ENCODE results near the gene ZSCAN1. TPM values are rescaled to one million over a fixed set of nuclear protein-coding genes. Genes with fewer than 3 reads are reported as not detected.

ZSCAN1 gene
- total and polyA plus RNA-seq, 8 donors = 0.20 to 0.92 (median 0.44) TPM; not detected in 5

DNA sequence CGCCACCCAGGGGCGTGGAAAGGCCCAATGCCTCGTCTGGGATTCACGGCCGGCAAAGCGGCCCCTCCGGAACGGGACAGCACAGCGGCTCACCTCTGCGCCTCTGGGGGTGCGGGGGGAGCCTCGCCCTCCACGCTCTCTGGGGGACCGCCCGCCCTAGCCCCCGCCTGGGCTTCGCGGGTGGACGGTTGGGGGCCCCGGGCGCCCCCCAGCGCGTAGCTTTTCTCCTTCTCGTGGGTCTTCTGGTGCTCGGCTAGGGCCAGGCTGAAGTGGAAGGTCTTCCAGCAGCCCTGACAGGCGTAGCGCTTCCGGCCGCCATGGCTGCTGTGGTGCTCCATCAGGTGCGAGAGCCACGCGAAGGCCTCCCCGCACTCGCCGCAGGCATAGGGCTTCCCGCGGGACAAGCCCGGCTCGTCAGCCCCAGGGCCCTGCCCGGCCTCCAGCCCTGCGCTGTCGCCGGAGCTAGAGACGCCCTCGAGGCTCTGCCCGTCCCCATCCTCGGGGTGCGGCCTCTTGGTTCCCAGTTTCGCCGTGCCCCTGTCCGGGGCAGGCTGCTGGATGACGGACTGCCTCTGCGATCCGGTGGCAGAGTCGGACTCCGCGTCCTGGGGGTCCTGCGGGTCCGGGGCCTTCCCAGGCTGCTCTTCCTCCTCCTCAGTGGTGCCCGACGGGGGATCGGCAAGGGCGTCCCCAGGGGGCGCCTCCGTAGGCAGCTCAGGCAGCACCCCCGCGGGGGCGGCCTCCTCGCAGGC, 50.9 kb downstream of the ZSCAN1 start:
- Histone ChIP-seq H3K4me1 (no peaks in the 10 kb centered on the region), H3K36me3 (peaks cover 28 to 70% (median 55%) of the 10 kb centered on the region in 4 donors)
- intact Hi-C loops (cut with DNase I; ENCODE audit: low total_unique reads) = no loop called here

GRCh38 chr19:58085348-58085875, 51.6 kb downstream of the ZSCAN1 start:
- H3K4me3 ChIP-seq = no peak overlapping the region
- TF ChIP-seq EP300 (IDR thresholded peaks at IDR 0.05) (no peak), POLR2AphosphoS5 (IDR thresholded peaks at IDR 0.05) (no peak), POLR2A (IDR thresholded peaks at IDR 0.05) (no peak)
- TF ChIP-seq, protein P1, sequence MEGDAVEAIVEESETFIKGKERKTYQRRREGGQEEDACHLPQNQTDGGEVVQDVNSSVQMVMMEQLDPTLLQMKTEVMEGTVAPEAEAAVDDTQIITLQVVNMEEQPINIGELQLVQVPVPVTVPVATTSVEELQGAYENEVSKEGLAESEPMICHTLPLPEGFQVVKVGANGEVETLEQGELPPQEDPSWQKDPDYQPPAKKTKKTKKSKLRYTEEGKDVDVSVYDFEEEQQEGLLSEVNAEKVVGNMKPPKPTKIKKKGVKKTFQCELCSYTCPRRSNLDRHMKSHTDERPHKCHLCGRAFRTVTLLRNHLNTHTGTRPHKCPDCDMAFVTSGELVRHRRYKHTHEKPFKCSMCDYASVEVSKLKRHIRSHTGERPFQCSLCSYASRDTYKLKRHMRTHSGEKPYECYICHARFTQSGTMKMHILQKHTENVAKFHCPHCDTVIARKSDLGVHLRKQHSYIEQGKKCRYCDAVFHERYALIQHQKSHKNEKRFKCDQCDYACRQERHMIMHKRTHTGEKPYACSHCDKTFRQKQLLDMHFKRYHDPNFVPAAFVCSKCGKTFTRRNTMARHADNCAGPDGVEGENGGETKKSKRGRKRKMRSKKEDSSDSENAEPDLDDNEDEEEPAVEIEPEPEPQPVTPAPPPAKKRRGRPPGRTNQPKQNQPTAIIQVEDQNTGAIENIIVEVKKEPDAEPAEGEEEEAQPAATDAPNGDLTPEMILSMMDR (IDR thresholded peaks at IDR 0.05) = no peak
- no peak overlapping the region for H3K27ac ChIP-seq
- H3K4me1 ChIP-seq = no peaks in the 10 kb centered on the region
- peaks cover 28 to 76% (median 58%) of the 10 kb centered on the region in 4 donors for H3K36me3 ChIP-seq
- intact Hi-C loops (cut with DNase I; ENCODE audit: low total_unique reads) = no loop called here
- 94 to 100% (median 96%) methylated on average over 11 to 29 of the region's 29 CpGs for WGBS, 5 donors
- no peaks in the 10 kb centered on the region for H3K27me3 ChIP-seq
- DNase-seq = no peak
- peaks cover 31 to 97% (median 92%) of the 10 kb centered on the region in 4 donors for H3K9me3 ChIP-seq

More for the DNA sequence above, 50.9 kb downstream of the ZSCAN1 start:
- H3K4me3 ChIP-seq = no peak overlapping the region
- no peaks in the 10 kb centered on the region for H3K27me3 ChIP-seq
- WGBS, 5 donors = 97 to 98% (median 97%) methylated on average over 24 to 69 of the region's 69 CpGs
- TF ChIP-seq, protein P1 (IDR thresholded peaks at IDR 0.05) = no peak
- TF ChIP-seq POLR2A (IDR thresholded peaks at IDR 0.05) (no peak), POLR2AphosphoS5 (IDR thresholded peaks at IDR 0.05) (no peak), EP300 (IDR thresholded peaks at IDR 0.05) (no peak)
- H3K9me3 ChIP-seq = peaks cover 29 to 97% (median 92%) of the 10 kb centered on the region in 4 donors
- H3K27ac ChIP-seq = no peak overlapping the region
- DNase-seq = no peak

DNA sequence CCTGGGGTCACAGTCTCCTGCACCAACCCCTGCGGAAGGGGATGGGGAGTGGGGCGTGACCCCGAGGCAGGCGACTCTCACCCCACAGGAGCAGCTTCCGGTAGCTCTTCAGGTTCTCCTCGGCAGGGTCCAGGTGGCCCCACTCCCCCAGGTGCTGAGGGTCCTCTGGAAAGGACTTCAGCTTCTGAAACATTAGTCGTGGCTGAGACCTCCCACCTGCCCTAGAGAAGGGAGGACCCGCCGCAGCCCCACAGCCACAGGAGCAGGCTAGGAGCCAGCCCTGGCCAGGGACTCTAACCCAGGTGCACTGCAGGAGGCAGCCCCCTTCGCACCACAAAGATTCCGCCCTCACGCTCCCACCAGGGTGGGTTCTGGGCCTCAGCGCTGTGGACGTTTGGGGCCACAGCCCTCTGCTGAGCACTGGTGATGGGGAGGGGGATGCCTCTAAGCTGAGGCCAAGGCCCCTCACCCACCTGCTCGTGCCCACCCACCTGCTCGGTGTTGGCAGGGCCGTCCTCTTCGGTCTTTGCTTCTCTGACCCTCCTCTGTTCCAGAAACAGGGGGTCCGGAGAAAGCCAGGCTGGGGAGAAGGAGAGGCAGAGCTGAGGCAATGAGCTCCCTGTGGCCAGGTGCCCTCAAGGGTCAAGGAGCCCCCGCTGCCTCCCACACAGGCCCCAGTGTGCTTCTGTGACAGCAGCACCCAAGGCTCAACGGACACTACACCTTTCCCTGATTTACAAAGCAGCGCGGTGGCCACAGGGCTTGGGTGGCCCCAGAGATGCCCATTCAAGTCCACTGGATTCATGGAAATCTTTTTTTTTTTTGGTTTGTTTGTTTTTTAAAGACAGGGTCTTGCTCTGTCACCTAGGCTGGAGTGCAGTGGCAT, 53.2 kb downstream of the ZSCAN1 start:
- no peak for DNase-seq
- H3K27me3 ChIP-seq = no peaks in the 10 kb centered on the region
- no peak overlapping the region for H3K27ac ChIP-seq
- intact Hi-C loops (cut with DNase I; ENCODE audit: low total_unique reads) = no loop called here
- H3K4me3 ChIP-seq = no peak overlapping the region
- peaks cover 36 to 97% (median 92%) of the 10 kb centered on the region in 4 donors for H3K9me3 ChIP-seq
- WGBS, 5 donors = 88 to 97% (median 95%) methylated on average over 16 to 23 of the region's 23 CpGs
- TF ChIP-seq EP300 (IDR thresholded peaks at IDR 0.05) (no peak), POLR2AphosphoS5 (IDR thresholded peaks at IDR 0.05) (no peak), POLR2A (IDR thresholded peaks at IDR 0.05) (no peak)
- TF ChIP-seq, protein P1 (IDR thresholded peaks at IDR 0.05) = no peak
- H3K4me1 ChIP-seq = no peaks in the 10 kb centered on the region
- H3K36me3 ChIP-seq = peaks cover 28 to 93% (median 62%) of the 10 kb centered on the region in 4 donors

GRCh38 chr19:58088521-58089052, 54.8 kb downstream of the ZSCAN1 start:
- Histone ChIP-seq H3K36me3 (peaks cover 28 to 95% (median 63%) of the 10 kb centered on the region in 4 donors), H3K9me3 (peaks cover 27 to 97% (median 90%) of the 10 kb centered on the region in 4 donors), H3K27ac (no peak overlapping the region), H3K4me1 (no peaks in the 10 kb centered on the region), H3K27me3 (no peaks in the 10 kb centered on the region), H3K4me3 (no peak overlapping the region)
- 91 to 98% (median 96%) methylated on average over 12 to 13 of the region's 13 CpGs for WGBS, 5 donors
- TF ChIP-seq POLR2A (IDR thresholded peaks at IDR 0.05) (no peak), POLR2AphosphoS5 (IDR thresholded peaks at IDR 0.05) (no peak), EP300 (IDR thresholded peaks at IDR 0.05) (no peak)
- TF ChIP-seq, protein P1 (IDR thresholded peaks at IDR 0.05) = no peak
- intact Hi-C loops (cut with DNase I; ENCODE audit: low total_unique reads) = no loop called here
- no peak for DNase-seq
